Measurements from ENCODE around the gene DTNB.
"Not testable (repeated sequence)": the region's sequence is repeated elsewhere in the genome, so short reads cannot be mapped to it uniquely, and the experiment has no call there.

DTNB gene

GRCh38 chr2:25673300-25674076 lies at the start of gene DTNB:
DTNB (minus strand) TSS chr2:25673577; CDS start chr2:25652660, 20,917 bp downstream.
- DNase-seq, result peak; percentile 58

- DNase-seq, result no peak
Observed at GRCh38 chr2:25722224-25722623, 48.8 kb upstream of the DTNB start.

GRCh38 chr2:25720575-25720974 lies 47.2 kb upstream of the DTNB start:
- no peak for DNase-seq

- DNase-seq, result no peak
Observed at GRCh38 chr2:25714740-25715139, 41.4 kb upstream of the DTNB start.

- no peak for DNase-seq
Observed at GRCh38 chr2:25712455-25712854, 39.1 kb upstream of the DTNB start.

- no peak for DNase-seq
Observed at GRCh38 chr2:25711675-25712354, 38.4 kb upstream of the DTNB start.

- no peak for DNase-seq
Observed at GRCh38 chr2:25710750-25711149, 37.4 kb upstream of the DTNB start.

- DNase-seq, result no peak
Observed at GRCh38 chr2:25709349-25709748, 36.0 kb upstream of the DTNB start.

- DNase-seq, result no peak
Observed at GRCh38 chr2:25707927-25708590, 34.7 kb upstream of the DTNB start.

- not testable (repeated sequence) for DNase-seq
Observed at GRCh38 chr2:25705575-25705974, 32.2 kb upstream of the DTNB start.

- no peak for DNase-seq
Observed at GRCh38 chr2:25701801-25702200, 28.4 kb upstream of the DTNB start.

GRCh38 chr2:25700221-25700660 lies 26.9 kb upstream of the DTNB start:
- DNase-seq, result peak; percentile 85

GRCh38 chr2:25699216-25699615 lies 25.8 kb upstream of the DTNB start:
- peak; percentile 85 for DNase-seq

- DNase-seq, result peak; percentile 71
Observed at GRCh38 chr2:25698752-25699151, 25.4 kb upstream of the DTNB start.

GRCh38 chr2:25697559-25698341 lies 24.4 kb upstream of the DTNB start:
- DNase-seq, result peak; percentile 83

- no peak for DNase-seq
Observed at GRCh38 chr2:25692737-25693445, 19.5 kb upstream of the DTNB start.

- DNase-seq, result no peak
Observed at GRCh38 chr2:25692143-25692542, 18.8 kb upstream of the DTNB start.

GRCh38 chr2:25690058-25690457 lies 16.7 kb upstream of the DTNB start:
- DNase-seq, result no peak

GRCh38 chr2:25688236-25688635 lies 14.9 kb upstream of the DTNB start:
- DNase-seq, result no peak

- no peak for DNase-seq
Observed at GRCh38 chr2:25685741-25686140, 12.4 kb upstream of the DTNB start.

- DNase-seq, result peak; percentile 10
Observed at GRCh38 chr2:25684577-25685473, 11.4 kb upstream of the DTNB start.

Data from DMS79 treated with DMSO at 0.1 percent for 48 hours (cell line).